HG03196 (cell line): ENCODE data around the gene SLC45A2.
"Not testable (repeated sequence)": the region's sequence is repeated elsewhere in the genome, so short reads cannot be mapped to it uniquely, and the experiment has no call there.

ENCODE experiments used
- ATAC-seq: cut with Tn5 transposase; IDR thresholded peaks from one replicate; pipeline ENCODE4 v1.9.1; 2021; ENCODE audit not compliant: unreplicated experiment

Gene SLC45A2, protein sequence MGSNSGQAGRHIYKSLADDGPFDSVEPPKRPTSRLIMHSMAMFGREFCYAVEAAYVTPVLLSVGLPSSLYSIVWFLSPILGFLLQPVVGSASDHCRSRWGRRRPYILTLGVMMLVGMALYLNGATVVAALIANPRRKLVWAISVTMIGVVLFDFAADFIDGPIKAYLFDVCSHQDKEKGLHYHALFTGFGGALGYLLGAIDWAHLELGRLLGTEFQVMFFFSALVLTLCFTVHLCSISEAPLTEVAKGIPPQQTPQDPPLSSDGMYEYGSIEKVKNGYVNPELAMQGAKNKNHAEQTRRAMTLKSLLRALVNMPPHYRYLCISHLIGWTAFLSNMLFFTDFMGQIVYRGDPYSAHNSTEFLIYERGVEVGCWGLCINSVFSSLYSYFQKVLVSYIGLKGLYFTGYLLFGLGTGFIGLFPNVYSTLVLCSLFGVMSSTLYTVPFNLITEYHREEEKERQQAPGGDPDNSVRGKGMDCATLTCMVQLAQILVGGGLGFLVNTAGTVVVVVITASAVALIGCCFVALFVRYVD

DNA sequence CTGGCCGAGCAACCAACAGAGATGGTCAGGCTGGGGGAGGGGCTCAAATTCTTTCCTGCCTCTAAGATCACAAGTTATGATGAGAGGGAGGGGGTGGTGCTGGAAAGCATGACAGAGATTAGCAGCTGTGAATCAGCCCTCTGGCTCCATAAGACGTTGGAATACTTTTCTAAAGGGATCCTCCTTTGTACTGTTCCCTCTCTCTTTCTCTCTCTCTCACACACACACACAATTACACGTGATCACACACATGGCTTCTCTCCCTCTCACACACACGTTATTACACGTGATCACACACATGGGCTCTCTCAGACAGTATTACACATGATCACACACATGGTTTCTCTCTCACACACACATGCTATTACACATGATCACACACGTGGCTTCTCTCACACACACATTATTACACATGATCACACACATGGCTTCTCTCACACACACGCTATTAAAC lies at the start of gene SLC45A2:
Gene SLC45A2, minus strand, starts transcription at position 23 of the 454 bp plus-strand sequence. CDS start 110 bp downstream, outside the sequence.
- ATAC-seq = no peak

DNA sequence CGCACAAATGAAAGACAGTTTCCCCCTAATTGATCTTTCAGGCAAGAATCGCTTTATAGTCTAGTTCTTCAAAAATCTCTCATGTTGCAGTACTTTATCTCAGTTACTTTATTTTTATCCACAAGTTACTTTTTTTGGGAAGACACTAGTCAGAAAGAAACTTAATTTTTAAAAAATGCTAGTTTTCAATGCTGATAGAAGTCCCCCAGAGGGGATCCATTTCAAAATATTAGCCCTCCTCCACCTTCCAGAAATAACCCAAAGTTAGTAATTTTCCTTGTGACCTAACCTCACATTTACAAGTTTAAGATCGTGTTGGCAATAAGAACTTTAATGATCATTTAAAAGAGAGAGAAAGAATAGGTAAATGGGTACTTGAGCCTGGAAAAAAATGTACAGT lies 47.5 kb upstream of the SLC45A2 start:
- no peak for ATAC-seq

DNA sequence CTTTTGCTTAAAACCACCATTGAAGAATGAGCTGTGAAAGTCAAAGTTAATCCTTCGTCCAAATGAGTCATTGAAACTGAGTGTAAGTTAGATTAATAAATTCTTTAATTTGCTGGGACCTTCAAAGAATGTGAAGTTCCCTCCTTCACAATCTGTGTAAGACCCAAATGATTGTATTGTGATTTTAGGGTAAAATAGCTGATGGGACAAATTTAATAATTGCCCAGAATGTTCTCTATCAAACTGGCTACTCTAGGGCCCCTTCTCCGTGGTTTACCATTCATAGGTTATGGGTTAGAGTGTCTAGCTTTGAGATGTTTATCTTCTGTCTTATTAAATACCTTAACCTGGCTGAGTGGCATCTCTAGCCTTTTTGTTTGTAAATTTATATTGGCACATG lies 46.6 kb upstream of the SLC45A2 start:
- ATAC-seq = no peak

DNA sequence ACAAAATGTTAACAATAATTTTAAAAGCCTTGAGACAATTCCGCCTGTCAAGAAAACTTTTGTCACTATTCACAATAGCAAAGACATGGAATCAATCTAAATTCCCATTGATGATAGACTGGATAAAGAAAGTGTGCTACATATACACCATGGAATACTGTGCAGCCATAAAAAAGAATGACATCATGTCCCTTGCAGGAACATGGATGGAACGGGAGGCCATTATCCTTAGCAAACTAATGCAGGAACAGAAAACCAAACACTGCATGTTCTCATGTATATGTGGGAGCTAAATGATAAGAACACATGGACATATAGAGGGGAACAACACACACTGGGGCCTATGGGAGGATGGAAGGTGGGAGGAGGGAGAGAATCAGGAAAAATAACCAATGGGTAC lies 46.1 kb upstream of the SLC45A2 start:
- not testable (repeated sequence) for ATAC-seq

DNA sequence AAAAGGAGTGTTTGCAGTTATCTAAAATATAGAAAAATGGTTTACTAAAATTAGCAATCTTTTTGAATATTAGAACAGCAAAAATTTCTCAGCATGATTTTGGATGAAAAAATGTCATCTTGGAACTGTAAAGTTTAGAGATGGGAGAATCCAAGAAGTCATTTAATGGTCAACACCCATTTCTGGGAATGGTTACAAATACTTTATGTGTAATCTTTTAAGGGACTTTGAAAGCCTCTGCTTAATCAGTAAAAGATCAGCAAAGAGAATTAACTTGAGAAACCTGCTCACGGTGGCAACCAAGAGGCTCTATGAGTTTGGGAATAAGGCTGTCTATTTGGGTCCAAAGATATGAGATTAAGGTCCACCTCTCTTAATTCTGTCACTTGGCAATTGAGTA lies 45.6 kb upstream of the SLC45A2 start:
- ATAC-seq = no peak

DNA sequence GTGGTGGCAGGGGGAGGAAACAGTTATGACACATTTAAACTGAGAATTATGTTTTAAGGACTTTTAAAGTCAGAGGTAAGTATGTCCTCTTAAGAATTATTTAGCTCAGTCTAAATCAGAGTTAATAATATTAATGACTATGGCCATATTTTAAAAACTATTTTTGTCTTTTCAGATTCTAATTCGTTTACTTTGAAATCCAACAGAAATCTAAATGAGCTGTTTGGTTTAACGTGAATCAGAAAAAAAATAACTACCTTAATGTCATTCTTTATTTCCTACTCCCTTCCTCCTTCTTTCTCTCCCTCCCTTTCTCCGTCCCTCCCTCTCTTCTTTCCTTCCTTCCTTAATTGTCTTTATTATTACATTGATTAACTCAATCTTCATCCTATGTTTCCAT lies 43.9 kb upstream of the SLC45A2 start:
- no peak for ATAC-seq

DNA sequence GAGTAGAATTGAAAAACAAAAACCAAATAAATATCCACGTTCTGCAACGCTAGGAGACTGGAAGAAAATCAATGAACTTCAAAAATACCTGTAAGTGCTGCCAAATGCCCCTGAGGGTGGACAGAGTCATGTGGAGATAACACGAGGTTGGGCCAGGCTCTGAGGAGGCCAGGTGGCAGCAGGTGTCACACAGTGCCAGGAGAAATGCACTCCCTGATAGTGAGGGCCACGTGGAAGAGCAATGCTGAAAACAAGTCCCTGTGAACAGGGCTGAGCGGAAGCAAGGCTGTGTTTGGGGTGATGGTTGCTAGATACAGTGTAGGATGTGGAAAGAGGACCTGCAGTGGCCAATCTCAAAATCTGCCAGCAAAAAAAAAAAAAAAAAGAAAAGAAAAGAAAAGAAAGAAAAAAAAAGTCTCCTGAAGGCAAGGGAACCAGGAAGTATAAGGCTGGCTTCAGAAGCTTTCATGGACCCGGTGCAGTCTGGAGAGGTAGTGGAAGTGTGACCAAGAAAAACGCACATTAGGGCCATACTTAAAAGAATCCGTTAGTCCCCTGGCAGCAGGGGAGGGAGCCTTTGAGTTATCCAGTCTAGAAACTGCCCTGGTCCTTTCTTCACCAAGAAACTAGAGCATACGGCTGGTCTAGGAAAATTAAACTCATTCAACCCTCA lies 41.7 kb upstream of the SLC45A2 start:
- no peak for ATAC-seq

DNA sequence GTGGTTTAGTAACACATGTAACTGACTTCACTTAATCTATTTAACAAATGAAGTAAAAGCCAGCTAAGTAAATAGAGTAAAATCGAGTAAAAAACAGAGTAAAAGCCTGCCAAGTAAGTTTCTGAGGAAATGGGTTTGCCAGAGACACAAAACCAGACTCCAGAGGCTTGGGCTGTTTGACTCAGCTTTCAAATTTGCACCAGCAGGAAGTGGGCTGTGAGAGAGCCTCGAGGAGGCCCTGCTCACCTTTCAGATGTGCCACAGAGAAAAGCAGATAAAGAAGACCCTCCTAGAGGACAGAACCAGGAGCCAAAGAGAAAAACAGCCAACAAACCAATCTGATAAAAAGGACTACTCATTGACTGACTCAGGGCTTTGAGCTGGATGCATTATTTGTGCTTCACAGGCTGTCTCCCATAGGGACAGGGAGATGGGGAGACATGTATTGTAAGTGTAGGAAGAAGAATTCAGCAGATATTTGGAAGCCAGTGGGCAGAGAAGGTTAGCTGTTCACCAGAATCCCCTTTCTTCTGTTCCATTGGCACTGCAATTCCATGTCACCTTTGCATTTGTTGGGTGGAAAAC lies 37.7 kb upstream of the SLC45A2 start:
- peak; percentile 92 for ATAC-seq

DNA sequence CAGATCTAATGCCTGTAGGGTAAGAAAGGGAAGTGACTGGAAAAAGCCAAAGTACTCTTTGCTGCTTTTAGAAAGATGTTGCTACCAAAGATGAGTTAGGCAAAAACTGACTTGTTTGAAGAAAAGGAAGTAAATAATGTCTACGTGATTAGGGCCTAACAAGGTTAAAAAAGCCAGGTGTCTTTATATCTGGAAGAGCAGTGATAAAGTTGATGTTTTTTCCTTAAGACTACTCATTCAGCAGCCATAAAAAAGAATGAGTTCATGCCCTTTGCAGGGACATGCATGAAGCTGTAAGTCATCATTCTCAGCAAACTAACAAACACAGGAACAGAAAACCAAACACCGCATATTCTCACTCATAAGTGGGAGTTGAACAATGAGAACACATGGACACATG lies 36.8 kb upstream of the SLC45A2 start:
- no peak for ATAC-seq

DNA sequence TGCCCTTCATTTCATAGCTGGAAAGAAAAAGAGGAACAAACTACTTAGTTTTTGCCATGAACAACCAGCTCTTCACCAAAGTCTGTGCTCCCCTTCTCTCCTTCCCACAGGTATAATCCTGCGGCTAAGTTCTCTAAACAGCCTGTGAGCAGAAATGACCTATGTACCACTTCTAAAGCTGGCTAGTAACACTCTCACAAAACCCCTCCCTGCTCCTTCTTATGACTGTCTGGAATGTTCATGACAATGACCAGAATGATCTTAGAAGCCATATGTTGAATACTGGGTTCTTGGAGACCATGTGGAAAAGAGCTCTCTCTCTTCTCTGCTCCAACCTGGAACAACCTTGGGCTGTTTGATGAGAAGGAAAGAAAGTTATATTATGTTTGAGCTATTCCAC lies 36.2 kb upstream of the SLC45A2 start:
- ATAC-seq = no peak

DNA sequence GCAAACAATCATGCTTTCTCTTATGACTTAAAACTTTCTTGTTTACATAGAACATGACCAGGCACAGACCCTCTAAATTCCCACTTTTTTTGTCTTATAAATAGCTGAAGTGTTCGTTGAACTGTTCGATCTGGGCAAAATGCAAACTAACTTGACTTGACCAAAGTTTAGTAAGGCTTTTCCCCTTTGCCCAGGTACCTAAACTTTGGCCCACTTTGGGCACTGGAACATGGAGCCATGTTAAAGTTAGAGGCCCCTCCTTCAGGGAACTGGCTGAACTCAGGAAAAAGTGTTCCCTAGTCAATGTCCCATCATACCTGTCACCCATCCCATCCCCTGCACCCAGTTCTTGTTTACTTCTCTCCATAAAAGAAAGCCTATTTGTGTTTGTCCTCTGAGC lies 32.8 kb upstream of the SLC45A2 start:
- no peak for ATAC-seq

DNA sequence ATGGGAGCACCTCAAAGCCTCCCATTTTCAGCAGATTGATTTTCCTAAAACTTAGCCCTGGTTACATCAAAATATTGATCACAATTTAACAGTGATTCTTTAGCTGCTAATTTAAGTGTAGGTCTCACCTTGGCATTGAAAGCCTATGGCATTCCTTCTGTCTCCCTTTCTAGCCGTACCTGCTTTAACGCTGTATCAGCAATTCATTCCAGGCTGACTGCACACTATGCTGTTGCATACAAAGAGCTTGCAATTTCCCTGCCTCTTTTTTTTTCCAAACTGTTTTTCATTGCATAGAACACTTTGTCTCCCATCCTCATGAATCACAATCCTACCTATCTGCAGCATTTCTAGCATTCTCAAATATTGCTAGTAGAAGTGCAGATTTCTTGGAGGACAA lies 32.3 kb upstream of the SLC45A2 start:
- no peak for ATAC-seq

DNA sequence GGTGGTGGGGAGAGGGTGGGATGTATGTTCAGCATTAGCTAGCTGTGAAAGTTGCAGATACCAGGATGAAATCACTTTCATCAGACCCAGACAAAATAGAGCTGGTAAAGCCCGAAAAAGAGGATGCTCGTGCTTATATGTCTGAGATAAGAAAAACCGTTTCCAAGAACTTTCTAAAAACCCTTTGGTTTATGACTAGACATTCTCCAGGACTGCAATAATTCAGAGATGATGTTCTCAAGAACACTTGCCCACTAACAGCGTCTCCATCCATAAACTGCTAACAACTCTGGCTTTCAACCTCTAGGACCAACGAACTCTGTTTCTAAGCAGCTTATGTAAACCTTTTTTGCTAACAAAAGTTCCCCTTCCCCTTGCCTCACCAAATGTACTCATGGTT lies 31.7 kb upstream of the SLC45A2 start:
- no peak for ATAC-seq

DNA sequence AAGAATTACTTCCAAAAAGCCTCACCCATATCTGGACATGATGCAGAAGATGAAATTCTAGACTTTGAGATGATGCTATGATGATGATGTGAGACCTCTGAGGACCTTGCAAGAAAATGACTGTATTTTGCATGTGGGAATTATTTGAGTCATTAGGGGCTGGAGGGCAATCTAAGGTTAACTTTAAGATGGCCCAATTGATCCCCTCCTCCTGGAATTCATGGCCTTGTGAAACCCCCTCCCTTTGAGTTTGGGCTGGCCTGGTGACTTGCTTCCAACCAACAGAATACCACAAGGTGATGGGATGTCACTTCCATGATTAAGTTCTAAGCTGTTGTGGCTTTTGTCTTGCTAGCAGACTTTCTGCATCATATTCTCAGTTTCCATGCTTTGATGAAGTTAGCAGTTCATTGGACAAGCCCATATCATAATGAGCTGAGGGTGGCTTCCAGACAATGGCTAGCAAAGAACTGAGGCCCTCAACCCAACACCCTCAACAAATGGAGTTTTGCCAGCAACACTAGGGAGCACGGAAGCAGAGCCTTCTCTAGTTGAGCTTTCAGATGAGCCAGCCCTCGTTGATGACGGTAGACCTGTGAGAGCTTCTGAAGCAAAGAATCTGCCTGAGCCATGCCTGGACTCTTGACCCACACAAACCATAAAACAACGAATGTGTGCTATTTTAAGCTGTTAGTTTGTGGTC lies 30.8 kb upstream of the SLC45A2 start:
- no peak for ATAC-seq

DNA sequence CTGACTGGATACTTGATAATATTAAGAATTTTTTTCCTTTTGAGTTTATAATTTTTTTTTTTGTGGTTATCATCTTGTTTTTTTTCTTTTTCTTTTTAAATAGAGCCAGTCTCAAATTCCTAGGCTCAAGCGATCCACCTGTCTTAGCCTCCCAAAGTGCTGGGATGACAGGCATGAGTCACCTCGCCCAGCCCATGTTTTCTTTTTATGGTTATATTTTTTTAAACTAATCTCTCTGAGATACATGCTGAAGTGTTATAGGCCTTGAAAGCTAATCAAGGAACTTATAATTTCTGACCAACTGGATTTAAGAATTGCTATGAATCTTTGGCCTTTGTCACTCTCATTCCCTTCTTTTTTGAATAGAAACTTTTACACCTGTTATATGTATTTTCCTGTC lies 30.1 kb upstream of the SLC45A2 start:
- ATAC-seq = no peak

DNA sequence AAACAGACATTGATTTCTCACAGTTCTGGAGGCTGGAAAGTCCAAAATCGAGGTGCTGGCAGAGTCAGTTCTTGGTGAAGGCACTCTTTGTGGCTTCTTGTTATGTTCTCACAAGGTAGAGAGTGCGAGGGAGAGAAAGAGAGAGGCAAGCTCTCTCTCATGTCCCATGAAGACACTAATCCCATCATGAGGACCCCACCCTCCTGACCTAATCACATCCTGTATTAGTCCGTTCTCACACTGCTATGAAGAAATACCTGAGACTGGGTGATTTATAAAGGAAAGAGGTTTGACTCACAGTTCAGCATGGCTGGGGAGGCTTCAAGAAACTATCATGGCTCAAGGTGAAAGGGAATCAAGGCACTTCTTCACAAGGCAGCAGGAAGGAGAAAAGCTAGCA lies 29.1 kb upstream of the SLC45A2 start:
- no peak for ATAC-seq

DNA sequence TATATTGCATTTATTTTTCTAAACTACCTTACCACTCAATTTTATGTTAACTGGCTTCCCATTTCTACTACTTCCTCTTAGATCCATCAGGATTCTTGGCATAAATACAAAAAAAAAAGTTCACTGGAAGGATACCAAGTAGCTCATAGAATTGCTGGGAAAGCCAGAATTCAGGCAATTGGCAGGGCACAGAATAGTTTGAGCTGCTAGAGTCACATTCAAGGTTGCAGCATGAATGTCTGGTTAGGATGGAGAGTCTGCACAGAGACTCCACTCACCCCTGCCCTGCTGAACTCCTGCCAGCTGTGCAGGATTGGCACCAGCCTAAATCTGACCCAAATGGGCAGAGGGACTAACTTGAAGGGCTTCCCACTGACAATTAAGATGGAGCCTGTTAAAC lies 28.3 kb upstream of the SLC45A2 start:
- no peak for ATAC-seq

DNA sequence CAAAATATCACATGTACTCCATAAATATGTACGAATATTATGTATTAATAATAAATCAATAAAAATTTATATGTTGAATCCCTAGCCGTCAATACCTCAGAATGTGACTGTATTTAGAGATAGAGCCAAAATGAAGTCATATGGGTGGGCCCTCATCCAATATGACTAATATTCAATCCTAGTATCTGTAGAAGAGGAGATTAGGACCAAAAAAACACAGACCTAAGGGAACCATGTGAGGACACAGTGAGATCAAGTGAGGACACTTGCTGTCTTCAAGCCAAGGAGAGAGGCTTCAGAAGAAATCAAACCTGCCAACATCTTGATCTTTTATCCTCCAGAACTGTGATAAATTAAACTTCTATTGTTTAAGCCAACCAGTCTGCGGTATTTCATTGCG lies 27.0 kb upstream of the SLC45A2 start:
- no peak for ATAC-seq

DNA sequence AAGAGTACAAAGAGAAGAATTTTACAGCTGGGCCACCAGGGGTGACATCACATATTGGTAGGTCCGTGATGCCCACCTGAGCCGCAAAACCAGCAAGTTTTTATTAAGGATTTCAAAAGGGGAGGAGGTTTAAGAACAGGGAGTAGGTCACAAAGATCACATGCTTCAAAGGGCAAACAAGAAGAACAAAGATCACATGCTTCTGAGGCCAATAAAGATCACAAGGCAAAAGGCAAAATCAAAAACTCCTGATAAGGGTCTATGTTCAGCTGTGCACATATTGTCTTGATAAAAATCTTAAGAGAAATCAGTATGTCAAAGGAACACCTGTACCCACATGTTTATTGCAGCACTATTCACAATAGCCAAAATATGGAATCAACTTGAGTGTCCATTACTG lies 25.7 kb upstream of the SLC45A2 start:
- ATAC-seq = not testable (repeated sequence)

DNA sequence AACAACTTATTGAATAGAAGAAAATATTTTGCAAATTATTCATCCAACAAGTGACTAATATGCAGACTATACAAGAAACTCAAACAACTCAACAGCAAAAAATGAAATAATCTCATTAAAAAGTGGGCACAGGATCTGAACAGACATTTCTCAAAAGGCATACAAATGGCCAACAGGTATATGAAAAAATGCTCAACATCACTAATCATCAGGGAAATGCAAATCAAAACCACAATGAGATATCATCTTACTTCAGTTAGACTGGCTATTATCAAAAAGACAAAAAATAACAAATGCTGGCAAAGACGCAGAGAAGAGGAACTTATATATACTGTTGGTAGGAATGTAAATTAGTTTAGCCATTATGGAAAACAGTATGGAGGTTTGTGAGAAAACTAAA lies 25.1 kb upstream of the SLC45A2 start:
- ATAC-seq = no peak

DNA sequence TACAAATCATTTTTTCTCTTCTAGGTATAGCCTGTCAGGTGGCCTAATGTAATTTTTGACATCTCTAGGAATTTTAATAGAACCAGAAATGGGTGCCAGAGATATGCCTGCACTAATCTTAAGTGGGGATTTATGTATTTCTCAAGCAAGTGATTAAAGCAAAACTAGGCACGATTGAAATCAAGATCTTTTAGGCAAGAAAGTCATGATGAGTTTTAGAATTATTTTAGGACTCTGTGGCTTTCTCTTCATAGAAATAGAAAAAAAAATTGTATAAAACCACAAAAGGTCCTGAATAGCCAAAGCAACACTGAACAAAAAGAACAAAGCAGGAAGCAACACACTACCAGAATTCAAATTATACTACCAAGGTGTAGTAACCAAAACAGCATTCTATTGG lies 24.3 kb upstream of the SLC45A2 start:
- no peak for ATAC-seq
